Fibroblast of peridontal ligament (primary cell): ENCODE results near the gene IGF1R.

Source experiments
- DNase-seq: peaks from one replicate; pipeline ENCODE4 v3.0.0-alpha.2; 2010; ENCODE audit errors: extremely low read depth

Gene IGF1R

DNA sequence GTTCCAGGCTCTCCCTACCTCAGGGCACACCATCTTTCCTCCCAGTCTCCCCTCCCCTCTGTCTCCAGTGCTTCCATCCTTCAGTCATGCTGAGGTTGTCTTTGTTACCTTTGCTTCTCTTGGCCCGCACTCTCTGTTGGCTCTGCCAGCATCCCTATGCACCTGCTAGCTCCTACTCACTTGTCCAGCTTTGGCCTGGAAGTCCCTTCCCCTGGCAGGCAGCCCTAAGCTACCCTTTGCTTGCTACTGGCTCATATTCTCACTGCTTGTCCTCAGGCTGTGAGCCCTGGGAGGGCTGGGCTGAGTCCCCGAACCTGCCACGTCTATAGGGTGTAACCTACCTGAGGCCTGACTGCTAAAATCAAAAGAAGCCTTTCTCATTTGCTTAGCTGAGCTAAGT, 236.6 kb downstream of the IGF1R start:
- DNase-seq: no peak

DNA sequence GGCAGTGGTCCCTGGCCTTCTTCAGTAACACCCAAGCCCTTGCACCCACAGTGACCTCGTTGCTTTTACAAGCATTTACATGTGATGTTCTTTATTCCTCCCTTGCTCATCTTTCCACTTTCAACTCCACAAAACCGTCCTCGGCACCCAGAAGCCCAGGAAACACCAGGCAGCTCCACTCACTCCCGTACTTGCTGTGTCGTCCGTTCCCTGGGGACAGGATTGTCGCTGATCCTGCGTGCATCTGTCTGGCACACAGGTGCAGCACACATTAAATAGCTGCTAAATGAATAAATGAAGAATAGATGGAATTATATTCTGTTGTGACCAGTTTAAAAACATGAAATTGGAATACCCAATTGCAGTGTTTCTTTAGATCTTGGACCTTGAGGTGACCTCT, 239.6 kb downstream of the IGF1R start:
- no peak for DNase-seq

DNA sequence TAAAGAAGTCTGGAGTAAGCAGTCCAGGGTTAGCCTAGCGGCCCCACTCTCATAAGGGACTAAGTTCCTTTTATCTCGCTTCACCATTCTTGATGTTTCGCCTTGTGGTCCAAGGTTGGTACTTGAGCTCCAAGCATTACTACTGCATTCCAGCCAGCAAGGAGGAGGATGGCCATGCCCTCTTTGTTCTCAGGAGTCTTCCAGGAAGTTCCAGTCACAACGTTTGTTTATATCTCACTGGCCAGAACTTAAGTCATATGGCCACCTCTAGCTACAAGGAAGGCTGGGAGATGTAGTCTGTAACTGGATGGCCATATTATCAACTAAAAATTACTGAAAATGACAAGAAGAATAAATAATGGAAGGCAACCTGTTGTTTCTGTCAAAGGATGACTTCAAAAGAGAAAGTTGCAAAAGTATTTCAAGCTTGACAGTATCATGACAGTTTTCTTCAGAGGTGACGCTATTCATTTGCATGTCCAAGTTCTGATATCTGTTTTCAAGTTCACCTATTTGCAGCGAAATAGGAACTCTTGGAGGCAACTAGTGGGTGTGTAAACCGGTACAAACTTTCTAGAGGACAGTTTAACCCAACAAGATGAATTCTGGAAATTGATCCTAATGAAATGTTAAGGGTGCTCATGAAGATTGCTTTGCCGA, 240.6 kb downstream of the IGF1R start:
- peak; percentile 61 for DNase-seq

- peak; percentile 90 for DNase-seq
Measured at GRCh38 chr15:98889930-98890695, 241.8 kb downstream of the IGF1R start.

DNA sequence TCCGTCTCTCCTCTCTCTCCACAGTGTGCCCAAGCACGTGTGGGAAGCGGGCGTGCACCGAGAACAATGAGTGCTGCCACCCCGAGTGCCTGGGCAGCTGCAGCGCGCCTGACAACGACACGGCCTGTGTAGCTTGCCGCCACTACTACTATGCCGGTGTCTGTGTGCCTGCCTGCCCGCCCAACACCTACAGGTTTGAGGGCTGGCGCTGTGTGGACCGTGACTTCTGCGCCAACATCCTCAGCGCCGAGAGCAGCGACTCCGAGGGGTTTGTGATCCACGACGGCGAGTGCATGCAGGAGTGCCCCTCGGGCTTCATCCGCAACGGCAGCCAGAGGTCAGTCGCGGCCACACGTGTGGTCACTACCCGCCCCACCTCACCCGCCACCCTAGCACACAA, 243.0 kb downstream of the IGF1R start:
- DNase-seq: no peak

GRCh38 chr15:98893401-98893800, 245.1 kb downstream of the IGF1R start:
- DNase-seq: no peak

DNA sequence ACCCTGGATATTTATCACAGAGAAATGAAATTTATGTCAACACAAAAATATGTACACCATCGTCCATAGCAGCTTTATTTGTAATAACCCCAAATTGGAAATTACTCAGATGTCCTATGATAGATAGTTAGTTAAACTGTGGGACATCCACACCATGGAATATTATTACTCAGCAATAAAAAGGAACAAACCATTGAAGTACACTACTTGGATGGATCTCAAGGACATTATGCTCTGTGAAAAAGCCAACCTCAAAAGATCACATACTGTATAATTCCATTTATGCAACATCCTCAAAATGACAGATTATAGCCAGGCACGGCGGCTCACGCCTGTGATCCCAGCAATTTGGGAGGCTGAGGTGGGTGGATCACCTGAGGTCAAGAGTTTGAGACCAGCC, 246.0 kb downstream of the IGF1R start:
- DNase-seq: no peak

DNA sequence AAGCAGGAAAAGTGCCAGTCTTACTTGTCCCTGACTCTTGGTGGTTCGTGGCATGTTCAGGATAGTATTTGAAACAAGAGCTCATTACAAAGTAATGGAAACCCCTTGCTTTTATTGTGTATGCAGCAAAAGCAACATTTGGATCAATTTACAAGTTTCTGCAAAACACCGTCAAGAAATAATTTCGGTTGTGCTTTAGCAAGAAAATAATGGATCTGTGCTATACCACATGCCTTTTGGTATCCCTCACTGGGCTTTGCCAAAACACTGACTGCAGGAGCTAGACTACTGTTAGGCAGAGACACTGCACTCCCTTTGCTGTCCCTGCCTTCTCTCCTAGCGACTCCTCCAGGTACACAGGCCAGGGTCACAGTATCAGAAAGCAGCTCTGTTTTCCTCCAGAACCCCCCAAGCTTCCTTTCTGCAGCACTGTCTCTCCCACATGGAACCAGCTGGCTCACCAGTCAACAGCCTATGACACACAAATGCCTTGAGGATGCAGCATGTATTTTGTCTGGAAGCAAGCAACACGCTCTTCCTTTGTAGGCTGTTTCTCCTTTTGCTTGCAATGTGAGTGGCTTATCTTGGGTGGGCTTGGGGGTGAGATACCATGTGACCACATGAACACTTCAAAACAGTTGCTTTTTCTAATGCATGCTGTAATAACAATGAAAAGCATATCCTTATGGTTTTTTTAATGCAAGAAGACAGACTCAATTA, 247.8 kb downstream of the IGF1R start:
- peak; percentile 69 for DNase-seq

DNA sequence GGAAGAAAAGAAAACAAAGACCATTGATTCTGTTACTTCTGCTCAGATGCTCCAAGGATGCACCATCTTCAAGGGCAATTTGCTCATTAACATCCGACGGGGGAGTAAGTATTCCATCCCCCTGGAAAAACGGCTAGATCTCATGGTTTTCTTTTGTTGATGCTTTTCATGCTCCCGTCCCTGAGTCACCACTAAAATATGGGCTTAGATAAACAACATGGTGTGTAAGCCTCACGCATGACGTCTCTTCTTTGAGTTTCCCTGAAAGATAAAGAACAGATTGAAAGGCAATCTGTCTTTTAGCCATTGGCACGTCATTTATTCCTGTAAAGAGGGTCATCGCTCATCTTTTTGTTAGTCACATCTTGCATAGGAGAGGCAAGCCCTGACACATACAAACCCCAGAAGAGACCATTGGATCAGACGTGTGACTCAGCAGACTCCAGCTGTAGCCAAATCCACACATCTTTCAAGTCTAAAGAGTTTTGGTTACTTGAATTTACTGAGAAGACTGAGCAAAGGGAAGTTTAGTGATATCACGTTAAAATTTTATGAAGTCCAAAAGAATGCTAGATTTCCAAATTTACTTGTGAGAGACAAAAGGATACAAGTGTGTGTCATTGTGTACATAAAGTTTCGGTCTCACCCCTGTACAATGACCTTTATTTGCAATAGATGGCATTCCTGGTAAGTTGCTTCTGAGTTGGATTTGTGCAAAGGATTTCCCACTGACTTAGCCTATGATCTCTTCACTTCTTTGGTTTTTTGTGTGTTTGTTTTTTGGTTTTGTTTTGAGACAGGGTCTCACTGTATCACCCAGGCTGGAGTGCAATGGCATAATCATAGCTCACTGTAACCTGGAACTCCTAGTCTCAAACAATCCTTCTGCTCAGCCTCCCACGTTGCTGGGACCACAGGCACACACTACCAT, 248.7 kb downstream of the IGF1R start:
- DNase-seq: peak; percentile 100

- peak; percentile 39 for DNase-seq
Measured at GRCh38 chr15:98898122-98898521, 249.8 kb downstream of the IGF1R start.

DNA sequence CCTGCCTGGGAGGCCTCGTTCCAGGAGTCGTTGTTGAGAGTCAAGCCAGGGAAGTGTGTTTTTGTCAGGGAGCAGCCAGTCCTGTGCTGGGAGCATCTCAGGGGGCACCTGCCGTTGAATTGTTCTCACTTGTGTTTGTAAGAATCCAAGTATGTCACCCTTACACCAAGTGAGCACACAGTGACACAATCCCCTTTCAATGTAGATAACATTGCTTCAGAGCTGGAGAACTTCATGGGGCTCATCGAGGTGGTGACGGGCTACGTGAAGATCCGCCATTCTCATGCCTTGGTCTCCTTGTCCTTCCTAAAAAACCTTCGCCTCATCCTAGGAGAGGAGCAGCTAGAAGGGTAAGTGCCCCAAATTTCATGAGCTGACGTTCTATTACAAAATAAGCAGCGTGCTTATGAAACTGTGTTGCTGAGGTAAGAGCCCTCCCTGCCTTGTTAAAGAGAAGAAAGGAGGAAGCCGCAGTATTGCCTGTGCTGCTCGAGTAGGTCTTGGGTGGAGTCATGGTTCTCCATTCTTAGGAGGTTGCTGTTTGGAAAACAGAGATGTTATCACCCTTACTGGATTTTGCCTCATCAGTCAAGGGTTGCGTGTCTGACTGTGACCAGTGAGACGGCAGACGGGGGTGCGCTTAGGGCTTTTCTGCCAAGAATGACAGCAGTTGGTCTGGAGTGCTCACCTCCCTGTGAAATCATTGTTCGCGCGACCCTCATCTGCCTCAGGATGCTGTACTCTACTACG, 251.1 kb downstream of the IGF1R start:
- no peak for DNase-seq

DNA sequence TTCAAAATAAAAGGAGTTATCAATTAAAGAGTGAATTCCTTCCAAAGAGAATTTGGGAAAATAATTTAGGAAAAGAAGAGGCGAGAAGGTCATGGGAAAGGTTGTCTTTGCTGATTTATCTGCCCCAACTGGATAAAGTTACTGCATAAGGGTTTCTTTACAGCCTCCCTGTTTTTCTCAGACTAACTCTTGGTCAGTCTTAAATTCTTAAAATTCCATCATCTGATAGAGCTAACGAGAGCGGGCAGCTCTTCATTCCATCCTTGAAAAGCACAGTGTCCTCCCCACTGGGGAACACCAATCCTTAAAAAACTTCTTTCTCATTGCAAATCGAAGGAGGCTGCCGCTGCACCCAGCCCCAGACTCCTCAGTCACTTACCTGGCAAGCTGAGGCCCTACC, 252.0 kb downstream of the IGF1R start:
- peak; percentile 91 for DNase-seq

GRCh38 chr15:98901434-98902072, 253.2 kb downstream of the IGF1R start:
- no peak for DNase-seq

DNA sequence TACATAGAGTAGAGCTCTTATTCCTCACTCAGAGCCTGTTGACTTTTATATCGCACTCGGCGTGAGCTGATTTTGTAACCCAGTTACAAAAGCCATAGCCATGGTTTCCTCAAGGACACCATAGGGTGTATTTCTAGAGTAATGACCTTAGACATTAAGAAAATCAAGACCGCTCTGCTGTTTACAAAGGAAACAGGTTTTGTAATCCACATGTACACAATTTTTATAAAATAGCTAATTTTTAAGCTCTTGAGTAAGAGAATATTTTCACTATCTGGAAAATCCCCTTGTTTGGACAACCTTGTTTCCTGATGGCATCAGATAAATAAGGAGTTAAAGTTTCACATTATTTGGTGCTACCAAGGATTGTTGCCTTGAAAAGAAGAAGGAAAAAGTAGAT, 254.6 kb downstream of the IGF1R start:
- DNase-seq: no peak

DNA sequence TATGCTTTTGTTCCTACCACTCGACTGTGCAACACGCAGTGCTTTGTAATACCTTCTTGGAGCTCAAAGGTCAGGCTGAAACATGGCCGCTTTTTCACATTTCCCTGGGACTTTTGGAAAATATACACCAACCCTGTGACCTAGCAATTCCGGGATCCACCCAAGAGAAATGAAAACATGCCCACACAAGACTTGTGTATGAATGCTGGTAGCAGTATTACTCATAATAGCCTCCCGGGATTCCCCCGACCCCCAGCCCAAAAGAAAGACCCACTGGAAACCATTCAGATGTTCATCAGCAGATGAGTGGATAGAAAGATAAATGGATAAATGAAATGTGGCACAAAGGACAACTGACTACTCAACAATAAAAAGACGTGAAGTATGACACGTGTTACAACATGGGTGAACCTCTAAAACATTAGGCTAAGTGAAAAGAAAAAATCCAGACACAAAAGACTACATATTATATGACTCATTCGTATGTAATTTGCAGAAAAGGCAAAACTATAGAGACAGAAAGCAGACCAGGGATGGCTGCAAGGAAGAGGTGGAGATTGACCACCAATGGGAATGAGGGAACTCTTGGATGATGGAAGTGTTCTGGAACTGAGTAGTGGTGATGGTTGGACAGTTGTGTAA, 255.2 kb downstream of the IGF1R start:
- peak; percentile 72 for DNase-seq

- peak; percentile 85 for DNase-seq
Measured at GRCh38 chr15:98904544-98904943, 256.2 kb downstream of the IGF1R start.

GRCh38 chr15:98905963-98906711, 257.8 kb downstream of the IGF1R start:
- no peak for DNase-seq

DNA sequence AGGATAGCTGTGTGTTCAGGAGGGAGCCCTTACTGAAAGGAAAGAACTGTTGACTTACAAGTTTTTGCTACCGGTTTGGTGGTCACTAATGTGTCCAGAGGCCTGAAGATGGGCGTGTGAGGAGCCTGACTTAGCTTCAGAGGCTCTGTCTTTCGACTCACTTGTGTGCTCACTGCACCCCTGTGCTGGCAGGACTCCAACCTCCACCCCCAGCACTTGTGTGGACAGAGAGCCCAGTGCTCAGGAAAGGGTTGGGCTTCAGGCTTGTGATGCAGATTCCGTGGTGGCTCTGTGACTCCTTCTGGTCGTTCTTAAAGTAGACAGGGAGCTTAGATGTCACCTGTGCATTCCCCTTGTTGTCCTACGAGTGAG, 258.4 kb downstream of the IGF1R start:
- no peak for DNase-seq

DNA sequence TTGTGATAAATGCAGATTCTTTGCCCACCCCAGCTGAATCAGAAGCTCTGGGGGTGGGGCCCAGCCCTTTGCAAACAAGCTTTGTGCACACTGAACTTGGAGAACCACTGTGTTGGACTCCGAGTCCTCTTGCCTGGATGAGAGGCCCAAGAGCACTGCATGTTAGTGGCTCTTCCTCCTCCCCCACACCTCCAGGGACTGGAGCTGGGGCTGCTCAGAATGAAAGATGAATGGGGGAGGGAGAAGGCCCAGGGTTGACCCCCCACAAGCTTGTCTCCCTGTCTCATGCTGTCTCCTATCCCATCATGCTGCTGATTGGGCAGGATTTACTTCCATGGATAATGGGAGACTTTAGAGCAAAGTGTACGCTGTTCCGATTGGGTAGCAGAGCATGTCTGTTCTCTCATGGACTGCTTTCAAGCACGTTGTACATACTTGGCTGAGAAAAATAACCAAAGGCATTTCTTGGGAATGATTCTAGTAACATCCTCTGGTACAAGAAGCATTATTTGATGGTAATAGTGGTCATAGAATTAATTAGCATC, 259.7 kb downstream of the IGF1R start:
- DNase-seq: no peak
